ENCODE measurements around the gene EXOC2. TPM values are rescaled to one million over a fixed set of nuclear protein-coding genes. Genes with fewer than 3 reads are reported as not detected.

EXOC2 gene
- total and polyA plus RNA-seq, 2 donors = 11.8 to 29.9 TPM

GRCh38 chr6:437037-437392 lies 255.9 kb downstream of the EXOC2 start:
- no peak for DNase-seq (ENCODE audit: extremely low spot score)
- WGBS = 90% methylated on average over 6 of the region's 6 CpGs
- no peaks in the 10 kb centered on the region for H3K4me1 ChIP-seq (ENCODE audit: insufficient read depth)
- no peaks in the 10 kb centered on the region for H3K36me3 ChIP-seq (ENCODE audit: insufficient read depth)
- H3K27ac ChIP-seq (ENCODE audit: low read depth) = no peak overlapping the region
- no peak overlapping the region for H3K4me3 ChIP-seq (ENCODE audit: low read depth, low read length)

GRCh38 chr6:436308-437036 lies 256.5 kb downstream of the EXOC2 start:
- Histone ChIP-seq H3K4me3 (ENCODE audit: low read depth, low read length) (no peak overlapping the region), H3K27ac (ENCODE audit: low read depth) (no peak overlapping the region), H3K36me3 (ENCODE audit: insufficient read depth) (no peaks in the 10 kb centered on the region), H3K4me1 (ENCODE audit: insufficient read depth) (no peaks in the 10 kb centered on the region)
- DNase-seq (ENCODE audit: extremely low spot score) = no peak
- 69% methylated on average over 25 of the region's 25 CpGs for WGBS

- WGBS = 96% methylated on average over 50 of the region's 50 CpGs
- H3K4me3 ChIP-seq (ENCODE audit: low read depth, low read length) = no peak overlapping the region
- no peaks in the 10 kb centered on the region for H3K4me1 ChIP-seq (ENCODE audit: insufficient read depth)
- no peak for DNase-seq (ENCODE audit: extremely low spot score)
- no peak overlapping the region for H3K27ac ChIP-seq (ENCODE audit: low read depth)
- H3K36me3 ChIP-seq (ENCODE audit: insufficient read depth) = no peaks in the 10 kb centered on the region
Observed at GRCh38 chr6:435441-436307, 257.3 kb downstream of the EXOC2 start.

Other genes with a start within 250 kb of the EXOC2 start
- 2.2 TPM for gene HUS1B, start 36.0 kb downstream of the EXOC2 start, total RNA-seq
- 0.34 TPM for gene HUS1B, start 36.0 kb downstream of the EXOC2 start, polyA plus RNA-seq

Data from urinary bladder (tissue), 4 donors.